H1 (cell line): ENCODE results near the gene CAMTA1. TPM values are rescaled to one million over a fixed set of nuclear protein-coding genes. Genes with fewer than 3 reads are reported as not detected.

Experiments used
- CTCF ChIA-PET: fragments of 300-600 bp; sonication (Branson Sonifier 250); formaldehyde crosslinking; loops from one replicate; lab custom pipeline; 2021; ENCODE audit not compliant: partially characterized antibody; lab: Charles Lee
- POLR2A ChIA-PET: fragments of 300-600 bp; sonication (Branson Sonifier 250); formaldehyde crosslinking; loops from one replicate; lab custom pipeline; 2021; ENCODE audit warnings: inconsistent platforms; ENCODE audit not compliant: partially characterized antibody; lab: Charles Lee
- DNase-seq, 2 experiments: peaks; one replicate each; pipeline versions ENCODE4 v3.0.0 to v3.0.0-alpha.2; 2010 to 2022; ENCODE audit warnings: low spot score in 2 of 2, low read depth in 1 of 2, mixed read lengths in 1 of 2
- FAIRE-seq: peaks from 2 replicates; lab custom pipeline; 2011; peaks lifted over from hg19 to GRCh38; lab: Jason Lieb, UNC
- H2AFZ ChIP-seq: 2 replicates; pipeline ENCODE4 v1.8.1; 2012; ENCODE audit warnings: low read length, inconsistent platforms
- H2AK5ac ChIP-seq: 2 replicates; pipeline ENCODE4 v1.6.1; 2013; ENCODE audit warnings: low read depth, low read length
- H2BK120ac ChIP-seq: replicated peaks from 2 replicates; pipeline ENCODE3; 2013; ENCODE audit warnings: low read depth, low read length, inconsistent platforms
- H2BK12ac ChIP-seq: 2 replicates; pipeline ENCODE4 v1.6.1; 2013; ENCODE audit warnings: low read depth, low read length
- H2BK15ac ChIP-seq: 2 replicates; pipeline ENCODE4 v1.6.1; 2013; ENCODE audit warnings: low read length
- H2BK20ac ChIP-seq: 2 replicates; pipeline ENCODE4 v1.6.1; 2013; ENCODE audit warnings: low read length
- H2BK5ac ChIP-seq: 2 replicates; pipeline ENCODE4 v1.6.1; 2013; ENCODE audit warnings: low read depth, low read length
- H3K14ac ChIP-seq: 2 replicates; pipeline ENCODE4 v1.6.1; 2013; ENCODE audit warnings: inconsistent platforms; ENCODE audit not compliant: insufficient read length
- H3K18ac ChIP-seq: 2 replicates; pipeline ENCODE4 v1.6.1; 2013; ENCODE audit warnings: low read length; ENCODE audit errors: extremely low read depth
- H3K23ac ChIP-seq: 2 replicates; pipeline ENCODE4 v1.6.1; 2013; ENCODE audit warnings: inconsistent platforms; ENCODE audit not compliant: insufficient read length
- H3K23me2 ChIP-seq: 2 replicates; pipeline ENCODE4 v1.6.1; 2013; ENCODE audit warnings: low read depth, low read length
- H3K27ac ChIP-seq: 2 replicates; pipeline ENCODE4 v1.6.1; 2011; ENCODE audit warnings: low read depth, low read length, inconsistent platforms
- H3K27me3 ChIP-seq, 4 experiments: replicated peaks in 1 of 4; 1 replicate in 1 of 4; 2 replicates in 3 of 4; pipeline versions ENCODE4 v1.6.1 to v1.8.1; 2011 to 2013; ENCODE audit warnings: low read length in 3 of 4, mild to moderate bottlenecking in 3 of 4, inconsistent platforms in 2 of 4, mixed read lengths in 2 of 4, moderate library complexity in 1 of 4; ENCODE audit not compliant: control insufficient read depth in 3 of 4, insufficient read depth in 3 of 4; ENCODE audit errors: extremely low read depth in 1 of 4
- H3K36me3 ChIP-seq, 4 experiments: 2 replicates each; pipeline versions ENCODE4 v1.6.1 to v1.8.1; 2011 to 2013; ENCODE audit warnings: mild to moderate bottlenecking in 4 of 4, low read length in 3 of 4, moderate library complexity in 2 of 4, control low read depth in 1 of 4, inconsistent platforms in 1 of 4; ENCODE audit not compliant: insufficient read depth in 4 of 4, control insufficient read depth in 2 of 4
- H3K4ac ChIP-seq: replicated peaks from 2 replicates; pipeline ENCODE3; 2013; ENCODE audit warnings: low read length, low read depth, mixed read lengths, inconsistent platforms; ENCODE audit not compliant: insufficient read length
- H3K4me1 ChIP-seq, 4 experiments: replicated peaks in 1 of 4; 1 replicate in 1 of 4; 2 replicates in 3 of 4; pipeline versions ENCODE4 v1.6.1 to v1.8.1; 2011 to 2013; ENCODE audit warnings: low read length in 3 of 4, inconsistent platforms in 2 of 4, mixed read lengths in 1 of 4; ENCODE audit not compliant: insufficient read depth in 4 of 4, control insufficient read depth in 3 of 4
- H3K4me2 ChIP-seq, 2 experiments: 2 replicates each; pipeline versions ENCODE4 v1.6.1 to v1.8.1; 2011 to 2013; ENCODE audit warnings: low read depth in 2 of 2, low read length in 2 of 2, control low read depth in 1 of 2, inconsistent platforms in 1 of 2, mild to moderate bottlenecking in 1 of 2; ENCODE audit not compliant: insufficient read depth in 1 of 2
- H3K4me3 ChIP-seq, 4 experiments: fragments of 200-600, 300-600 bp in 1 of 4; sonication (generic), shearing (Covaris generic), sonication (Bioruptor Twin) in 1 of 4; 2 replicates each; pipeline versions ENCODE4 v1.5.1 to v1.8.1; 2011 to 2016; ENCODE audit warnings: low read length in 4 of 4, low read depth in 3 of 4, control low read depth in 2 of 4, inconsistent platforms in 2 of 4, mild to moderate bottlenecking in 2 of 4, mixed read lengths in 1 of 4, moderate library complexity in 1 of 4; ENCODE audit not compliant: insufficient read depth in 2 of 4; ENCODE audit errors: extremely low read depth in 1 of 4
- H3K56ac ChIP-seq: replicated peaks from 2 replicates; pipeline ENCODE3; 2013; ENCODE audit warnings: low read depth, mild to moderate bottlenecking, mixed read lengths, low read length, inconsistent platforms; ENCODE audit not compliant: insufficient read length
- H3K79me1 ChIP-seq: 2 replicates; pipeline ENCODE4 v1.6.1; 2013; ENCODE audit warnings: low read depth, low read length, control low read depth
- H3K79me2 ChIP-seq, 2 experiments: 2 replicates each; pipeline versions ENCODE4 v1.6.1 to v1.8.1; 2012 to 2013; ENCODE audit warnings: low read length in 2 of 2, mild to moderate bottlenecking in 2 of 2, inconsistent platforms in 1 of 2; ENCODE audit not compliant: insufficient read depth in 2 of 2, control insufficient read depth in 1 of 2
- H3K9ac ChIP-seq, 4 experiments: replicated peaks in 1 of 4; 1 replicate in 1 of 4; 2 replicates in 3 of 4; pipeline versions ENCODE4 v1.6.1 to v1.8.1; 2011 to 2013; ENCODE audit warnings: low read depth in 3 of 4, low read length in 3 of 4, control low read depth in 2 of 4, mild to moderate bottlenecking in 2 of 4, moderate library complexity in 2 of 4, inconsistent platforms in 1 of 4; ENCODE audit errors: extremely low read depth in 1 of 4
- H3K9me3 ChIP-seq, 2 experiments: 2 replicates each; pipeline versions ENCODE4 v1.6.1 to v1.8.1; 2012 to 2013; ENCODE audit warnings: mild to moderate bottlenecking in 2 of 2, moderate library complexity in 2 of 2, control low read depth in 1 of 2, inconsistent platforms in 1 of 2, low read depth in 1 of 2, low read length in 1 of 2, mixed read lengths in 1 of 2; ENCODE audit not compliant: insufficient read depth in 2 of 2
- H4K20me1 ChIP-seq, 2 experiments: replicated peaks in 1 of 2; 2 replicates each; pipeline versions ENCODE3 to v1.8.1; 2011 to 2013; ENCODE audit warnings: inconsistent platforms in 2 of 2, low read length in 2 of 2, mild to moderate bottlenecking in 1 of 2; ENCODE audit not compliant: insufficient read depth in 2 of 2, control insufficient read depth in 1 of 2
- H4K5ac ChIP-seq: 2 replicates; pipeline ENCODE4 v1.6.1; 2013; ENCODE audit warnings: low read length, low read depth, mixed read lengths, inconsistent platforms; ENCODE audit not compliant: insufficient read length
- H4K8ac ChIP-seq: 2 replicates; pipeline ENCODE4 v1.8.0; 2013; ENCODE audit warnings: mild to moderate bottlenecking, moderate library complexity, low read length, inconsistent platforms; ENCODE audit not compliant: insufficient read depth; ENCODE audit errors: extremely low read depth
- H4K91ac ChIP-seq: replicated peaks from 2 replicates; pipeline ENCODE3; 2013; ENCODE audit warnings: low read length, mixed read lengths, inconsistent platforms; ENCODE audit not compliant: insufficient read length
- CEBPB ChIP-seq: IDR thresholded peaks from 2 replicates; pipeline ENCODE4 v1.6.1; 2012; ENCODE audit warnings: low read depth, low read length
- JUND ChIP-seq: IDR thresholded peaks from 2 replicates; pipeline ENCODE4 v1.6.1; 2011; ENCODE audit warnings: mild to moderate bottlenecking, improper control_type of control experiment, low read length
- KDM4A ChIP-seq: IDR thresholded peaks from one replicate; pipeline ENCODE4 v1.7.1; 2012; ENCODE audit warnings: low read depth, mild to moderate bottlenecking, moderate library complexity, low read length, inconsistent platforms; ENCODE audit not compliant: severe bottlenecking
- MAFK ChIP-seq: IDR thresholded peaks from 2 replicates; pipeline ENCODE4 v1.6.1; 2012; ENCODE audit warnings: low read depth, mild to moderate bottlenecking, improper control_type of control experiment, low read length
- NRF1 ChIP-seq: IDR thresholded peaks from 2 replicates; pipeline ENCODE4 v1.6.1; 2011; ENCODE audit warnings: mild to moderate bottlenecking, low read depth, low read length, improper control_type of control experiment
- TBP ChIP-seq: IDR thresholded peaks from 2 replicates; pipeline ENCODE4 v1.6.1; 2011; ENCODE audit warnings: low read depth, low read length, improper control_type of control experiment
- WGBS, 2 experiments: shearing (Covaris generic) in 1 of 2; methylation state at CpG; one replicate each; pipeline versions ENCODE4 v1.1.6 to v1.1.7; 2013 to 2015; ENCODE audit warnings: low lambda C conversion rate in 2 of 2, mixed read lengths in 2 of 2, inconsistent platforms in 1 of 2, low coverage in 1 of 2, missing lambda C conversion rate in 1 of 2; ENCODE audit not compliant: insufficient replicate concordance in 2 of 2, insufficient coverage in 1 of 2, insufficient read length in 1 of 2; ENCODE audit errors: extremely low coverage in 1 of 2, missing lambda C conversion rate in 1 of 2; 5-methylcytosine and 5-hydroxymethylcytosine counted together
- polyA plus RNA-seq, 7 experiments: library from polyadenylated mRNA; depleted of rRNA in 3 of 7; stranded (reverse) in 5 of 7; unstranded in 2 of 7; fragments of >200 nt in 5 of 7; fragments of 200-250 nt in 2 of 7; gene quantifications; 1 replicate in 5 of 7; 2 replicates in 1 of 7; 4 replicates in 1 of 7; pipeline versions ENCODE4 v1.2.1 to v1.2.3, GENCODE V29; 2011 to 2013; ENCODE audit warnings: missing spikeins in 2 of 7, mixed read lengths in 2 of 7
- total RNA-seq: library from RNA; stranded (reverse); fragmentation: NEBNext Ultra II Directional; extraction: Animal tissue kit (Norgen Biotek cat#: 25700); gene quantifications from 2 replicates; pipeline ENCODE4 v1.2.1, GENCODE V29; 2021
- TF ChIP-seq, protein P1 (sequence below), 3 experiments: IDR thresholded peaks; 1 replicate in 2 of 3; 2 replicates in 1 of 3; pipeline versions ENCODE4 v1.5.1 to v1.6.1; 2011; ENCODE audit warnings: low read length in 3 of 3, mild to moderate bottlenecking in 3 of 3, inconsistent platforms in 2 of 3, low read depth in 1 of 3, moderate library complexity in 1 of 3; ENCODE audit not compliant: insufficient read depth in 1 of 3; ENCODE audit errors: control extremely low read depth in 1 of 3
- TF ChIP-seq, protein P2 (sequence below): IDR thresholded peaks from 2 replicates; pipeline ENCODE4 v1.6.1; 2011; ENCODE audit warnings: low read depth, mild to moderate bottlenecking, low read length; ENCODE audit not compliant: insufficient read depth

CAMTA1 gene
- total and polyA plus RNA-seq, 2 of the 8 experiments (the other 6 are each of a cell fraction or from before 2014, with no cell fraction given) = 65.0 to 119 TPM

GRCh38 chr1:7783826-7784491, 998.7 kb downstream of the CAMTA1 start, which contains the start of gene PER3:
Gene PER3 (plus strand): TSS chr1:7784291. CDS start chr1:7784878, 587 bp downstream.
- CTCF ChIA-PET = interaction anchor here (2.0 kb wide), 1 partner anchor 115 kb away, joined by 7 read pairs; no protein-coding TSS in a partner anchor
- H3K9ac ChIP-seq = peak within 1 kb of the TSS in 3 of 4 experiments; percentile 8 to 47 (median 24); a peak in 4 of 7 replicates
- FAIRE-seq = no peak
- TF ChIP-seq JUND (no peak), KDM4A (no peak), TBP (peak; percentile 23; the same call in 1 of the 2 replicates), CEBPB (peak; percentile 29; the same call in 1 of the 2 replicates), NRF1 (no peak), MAFK (no peak)
- TF ChIP-seq, protein P1, sequence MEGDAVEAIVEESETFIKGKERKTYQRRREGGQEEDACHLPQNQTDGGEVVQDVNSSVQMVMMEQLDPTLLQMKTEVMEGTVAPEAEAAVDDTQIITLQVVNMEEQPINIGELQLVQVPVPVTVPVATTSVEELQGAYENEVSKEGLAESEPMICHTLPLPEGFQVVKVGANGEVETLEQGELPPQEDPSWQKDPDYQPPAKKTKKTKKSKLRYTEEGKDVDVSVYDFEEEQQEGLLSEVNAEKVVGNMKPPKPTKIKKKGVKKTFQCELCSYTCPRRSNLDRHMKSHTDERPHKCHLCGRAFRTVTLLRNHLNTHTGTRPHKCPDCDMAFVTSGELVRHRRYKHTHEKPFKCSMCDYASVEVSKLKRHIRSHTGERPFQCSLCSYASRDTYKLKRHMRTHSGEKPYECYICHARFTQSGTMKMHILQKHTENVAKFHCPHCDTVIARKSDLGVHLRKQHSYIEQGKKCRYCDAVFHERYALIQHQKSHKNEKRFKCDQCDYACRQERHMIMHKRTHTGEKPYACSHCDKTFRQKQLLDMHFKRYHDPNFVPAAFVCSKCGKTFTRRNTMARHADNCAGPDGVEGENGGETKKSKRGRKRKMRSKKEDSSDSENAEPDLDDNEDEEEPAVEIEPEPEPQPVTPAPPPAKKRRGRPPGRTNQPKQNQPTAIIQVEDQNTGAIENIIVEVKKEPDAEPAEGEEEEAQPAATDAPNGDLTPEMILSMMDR (IDR thresholded peaks at IDR 0.05; ENCODE audit: control extremely low read depth in 1 of 3, insufficient read depth in 1 of 3, low read depth in 1 of 3, low read length in 3 of 3) = no peak
- TF ChIP-seq, protein P2, sequence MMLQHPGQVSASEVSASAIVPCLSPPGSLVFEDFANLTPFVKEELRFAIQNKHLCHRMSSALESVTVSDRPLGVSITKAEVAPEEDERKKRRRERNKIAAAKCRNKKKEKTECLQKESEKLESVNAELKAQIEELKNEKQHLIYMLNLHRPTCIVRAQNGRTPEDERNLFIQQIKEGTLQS = no peak

More at GRCh38 chr1:7783826-7784491, 998.7 kb downstream of the CAMTA1 start, which contains the start of gene PER3:
- Histone ChIP-seq H2BK15ac (no peak within 1 kb of the TSS), H2BK5ac (no peak within 1 kb of the TSS), H3K79me2 (no peaks in the 10 kb centered on the region), H2BK120ac (no peak within 1 kb of the TSS), H2BK12ac (no peak within 1 kb of the TSS), H4K8ac (peak within 1 kb of the TSS; percentile 87), H2AK5ac (no peak within 1 kb of the TSS), H4K91ac (no peak within 1 kb of the TSS), H3K9me3 (peaks cover 0 to 6% of the 10 kb centered on the region in 2 experiments; a peak in 1 of 4 replicates), H3K4me3 (peak within 1 kb of the TSS; percentile 40 to 66 (median 55)), H3K79me1 (no peaks in the 10 kb centered on the region), H3K14ac (no peak within 1 kb of the TSS), H3K4me2 (peak within 1 kb of the TSS; percentile 61 to 80), H3K4ac (no peak within 1 kb of the TSS), H4K5ac (peak within 1 kb of the TSS; percentile 36), H3K23me2 (peaks cover 2% of the 10 kb centered on the region; the same call in 1 of the 2 replicates), H3K27me3 (peaks cover 0 to 8% (median 7%) of the 10 kb centered on the region in 4 experiments; a peak in 5 of 7 replicates), H3K18ac (no peak within 1 kb of the TSS), H3K23ac (no peak within 1 kb of the TSS), H2AFZ (no peak within 1 kb of the TSS), H3K4me1 (peaks cover 0 to 6% (median 0%) of the 10 kb centered on the region in 4 experiments; a peak in 2 of 7 replicates), H4K20me1 (peaks cover 0 to 2% of the 10 kb centered on the region in 2 experiments), H3K36me3 (peaks cover 7 to 49% (median 21%) of the 10 kb centered on the region in 4 experiments; a peak in 7 of 8 replicates), H3K27ac (no peak within 1 kb of the TSS; the same call in 1 of the 2 replicates), H2BK20ac (no peak within 1 kb of the TSS), H3K56ac (no peak within 1 kb of the TSS)
- WGBS, 2 experiments = 4% methylated on average over 19 of the region's 90 CpGs; no CpG with 5 or more reads in 1 of the 2 experiments
- POLR2A ChIA-PET = interaction anchor here (0.7 to 2.8 kb wide), 5 partner anchors 12 to 107 kb away, joined by 3 to 7 read pairs (median 3); partner anchors contain the start of gene VAMP3
- peak; percentile 93 to 96 for DNase-seq
